WTC11 (cell line): Measurements from ENCODE around the gene SLC30A1. TPM values are rescaled to one million over a fixed set of nuclear protein-coding genes. Genes with fewer than 3 reads are reported as not detected.

ENCODE experiments used
- ATAC-seq: fragments of 200-7000 bp; cut with Tn5 transposase; 2 replicates; pipeline ENCODE4 v1.10.0; 2021; ENCODE audit warnings: mild to moderate bottlenecking, moderate library complexity
- CTCF ChIA-PET: fragments of 300-600 bp; sonication (Branson Sonifier 250); formaldehyde crosslinking; loops from one replicate; lab custom pipeline; 2021; ENCODE audit warnings: antibody characterized with exemption; lab: Charles Lee
- POLR2A ChIA-PET: fragments of 350-600 bp; sonication (Branson Sonifier 250); formaldehyde crosslinking; loops from one replicate; lab custom pipeline; 2021; ENCODE audit warnings: antibody characterized with exemption; lab: Charles Lee
- DNase-seq: peaks from one replicate; pipeline ENCODE4 v3.0.0; 2021; ENCODE audit warnings: low spot score
- H3K27ac Mint-ChIP-seq: 2 replicates; pipeline ENCODE4 v1.8.0; 2021; ENCODE audit warnings: mixed read lengths
- H3K27me3 Mint-ChIP-seq: 2 replicates; pipeline ENCODE4 v1.8.0; 2021; ENCODE audit warnings: low read depth, mild to moderate bottlenecking, moderate library complexity, mixed read lengths
- H3K36me3 Mint-ChIP-seq: 2 replicates; pipeline ENCODE4 v1.8.0; 2021; ENCODE audit warnings: mixed read lengths
- H3K4me1 Mint-ChIP-seq: 2 replicates; pipeline ENCODE4 v1.8.0; 2022; ENCODE audit warnings: mixed read lengths
- H3K4me3 Mint-ChIP-seq: 2 replicates; pipeline ENCODE4 v1.8.0; 2021; ENCODE audit warnings: mild to moderate bottlenecking, moderate library complexity, mixed read lengths
- H3K9me3 Mint-ChIP-seq: 2 replicates; pipeline ENCODE4 v1.8.0; 2021; ENCODE audit warnings: mixed read lengths
- CDX4 ChIP-seq: fragments of 250-450 bp; sonication (Bioruptor Pico); IDR thresholded peaks from 2 replicates; pipeline ENCODE4 v1.9.0; 2021; ENCODE audit warnings: moderate library complexity, mild to moderate bottlenecking, inconsistent platforms, borderline replicate concordance
- EMX1 ChIP-seq: fragments of 250-450 bp; sonication (Bioruptor Pico); IDR thresholded peaks from 2 replicates; pipeline ENCODE4 v1.8.0; 2021; ENCODE audit warnings: mild to moderate bottlenecking
- GRHL2 ChIP-seq: fragments of 250-450 bp; sonication (Bioruptor Pico); IDR thresholded peaks from 2 replicates; pipeline ENCODE4 v1.8.0; 2022; ENCODE audit warnings: mild to moderate bottlenecking, moderate library complexity; ENCODE audit not compliant: insufficient replicate concordance, severe bottlenecking
- GTF2I ChIP-seq: fragments of 250-450 bp; sonication (Bioruptor Pico); conservative IDR thresholded peaks from 2 replicates; pipeline ENCODE4 v1.4.0; 2021; ENCODE audit warnings: mild to moderate bottlenecking
- MXD4 ChIP-seq: fragments of 250-450 bp; sonication (Bioruptor Pico); IDR thresholded peaks from 2 replicates; pipeline ENCODE4 v1.8.0; 2021; ENCODE audit warnings: mild to moderate bottlenecking, moderate library complexity, borderline replicate concordance
- MYBL2 ChIP-seq: sonication (generic); formaldehyde crosslinking; IDR thresholded peaks from 2 replicates; pipeline ENCODE4 v1.8.1; 2023; ENCODE audit warnings: mild to moderate bottlenecking, moderate library complexity, missing genetic modification reagents
- NFE2L1 ChIP-seq: sonication (generic); formaldehyde crosslinking; IDR thresholded peaks from 2 replicates; pipeline ENCODE4 v1.8.1; 2023; ENCODE audit warnings: missing genetic modification reagents
- NFYB ChIP-seq: sonication (generic); formaldehyde crosslinking; conservative IDR thresholded peaks from 2 replicates; pipeline ENCODE4 v1.8.0; 2022; ENCODE audit warnings: low read depth, missing genetic modification reagents
- NR3C1 ChIP-seq: sonication (generic); formaldehyde crosslinking; conservative IDR thresholded peaks from 2 replicates; pipeline ENCODE4 v1.8.1; 2023; ENCODE audit warnings: low read depth, mild to moderate bottlenecking, missing genetic modification reagents
- SOX15 ChIP-seq: fragments of 250-450 bp; sonication (Bioruptor Pico); IDR thresholded peaks from 2 replicates; pipeline ENCODE4 v1.9.0; 2021; ENCODE audit warnings: mild to moderate bottlenecking
- TP53 ChIP-seq: sonication (generic); formaldehyde crosslinking; IDR thresholded peaks from 2 replicates; pipeline ENCODE4 v1.8.1; 2023; ENCODE audit warnings: mild to moderate bottlenecking, missing genetic modification reagents
- ZMAT4 ChIP-seq: fragments of 250-450 bp; sonication (Bioruptor Pico); IDR thresholded peaks from 2 replicates; pipeline ENCODE4 v1.9.0; 2021; ENCODE audit warnings: mild to moderate bottlenecking
- ZNF263 ChIP-seq: sonication (generic); formaldehyde crosslinking; IDR thresholded peaks from 2 replicates; pipeline ENCODE4 v1.8.1; 2022; ENCODE audit warnings: low read depth, mild to moderate bottlenecking, moderate library complexity, missing genetic modification reagents
- ZNF281 ChIP-seq: sonication (generic); formaldehyde crosslinking; IDR thresholded peaks from 2 replicates; pipeline ENCODE4 v1.8.0; 2023; ENCODE audit warnings: mild to moderate bottlenecking, missing genetic modification reagents
- ZNF317 ChIP-seq: sonication (generic); formaldehyde crosslinking; IDR thresholded peaks from 2 replicates; pipeline ENCODE4 v1.8.1; 2023; ENCODE audit warnings: low read depth, mild to moderate bottlenecking, moderate library complexity, missing genetic modification reagents, borderline replicate concordance
- ZNF396 ChIP-seq: fragments of 250-450 bp; sonication (Bioruptor Pico); IDR thresholded peaks from 2 replicates; pipeline ENCODE4 v1.8.0; 2021; ENCODE audit warnings: mild to moderate bottlenecking, moderate library complexity, borderline replicate concordance
- total RNA-seq: library from RNA; stranded (reverse); gene quantifications from 3 replicates; pipeline ENCODE4 v1.2.3, GENCODE V29; 2021
- TF ChIP-seq, protein P1 (sequence below): fragments of 250-450 bp; sonication (Bioruptor Pico); IDR thresholded peaks from 2 replicates; pipeline ENCODE4 v1.9.0; 2021; ENCODE audit warnings: mild to moderate bottlenecking, borderline replicate concordance
- TF ChIP-seq, protein P2 (sequence below): sonication (generic); formaldehyde crosslinking; IDR thresholded peaks from 2 replicates; pipeline ENCODE4 v1.8.1; 2022; ENCODE audit warnings: mild to moderate bottlenecking, moderate library complexity, missing genetic modification reagents
- TF ChIP-seq, protein P3 (sequence below): sonication (generic); formaldehyde crosslinking; IDR thresholded peaks from 2 replicates; pipeline ENCODE4 v1.8.1; 2023; ENCODE audit warnings: mild to moderate bottlenecking, missing genetic modification reagents
- TF ChIP-seq, protein P4 (sequence below): sonication (generic); formaldehyde crosslinking; IDR thresholded peaks from 2 replicates; pipeline ENCODE4 v1.8.1; 2022; ENCODE audit warnings: low read depth, mild to moderate bottlenecking, moderate library complexity, missing genetic modification reagents, borderline replicate concordance

SLC30A1 gene
- total RNA-seq, 1 experiment from 2014 or later = 20.0 TPM

DNA sequence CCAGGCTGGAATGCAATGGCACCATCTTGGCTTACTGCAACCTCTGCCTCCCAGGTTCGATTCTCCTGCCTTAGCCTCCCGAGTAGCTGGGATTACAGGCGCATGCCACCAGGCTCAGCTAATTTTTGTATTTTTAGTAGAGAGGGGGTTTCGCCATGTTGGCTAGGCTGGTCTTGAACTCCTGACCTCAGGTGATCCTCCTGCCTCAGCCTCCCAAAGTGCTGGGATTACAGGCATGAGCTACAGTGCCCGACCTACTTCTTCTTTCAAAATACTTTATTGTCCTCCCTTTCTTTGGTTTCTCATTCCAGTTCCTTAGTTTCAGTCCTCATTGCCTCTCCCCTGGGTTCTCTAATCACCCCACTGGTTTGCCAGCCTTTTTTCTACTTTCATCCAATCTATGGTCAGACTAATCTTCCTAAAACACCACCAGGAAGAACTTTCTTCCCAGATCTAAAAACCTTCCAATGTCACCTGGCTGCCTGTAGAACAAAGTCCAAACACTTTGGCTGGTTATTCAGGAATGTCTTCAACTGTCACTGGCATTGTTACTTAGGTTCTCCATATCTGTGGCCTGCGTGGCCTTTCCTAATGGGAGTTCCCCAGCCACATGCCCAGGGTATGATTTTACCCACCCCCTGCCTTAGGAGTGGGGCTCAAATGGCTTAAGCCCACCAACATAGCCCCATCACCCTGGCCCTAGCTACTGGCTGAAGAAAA lies 29.0 kb upstream of the SLC30A1 start:
- POLR2A ChIA-PET = no interaction called here
- no peaks in the 10 kb centered on the region for H3K36me3 Mint-ChIP-seq
- no peaks in the 10 kb centered on the region for H3K9me3 Mint-ChIP-seq
- 0 out of 2 replicates have a peak, but pooled peaks cover 6% of the 10 kb centered on the region for H3K4me1 Mint-ChIP-seq
- ATAC-seq = no peak
- H3K27me3 Mint-ChIP-seq = no peaks in the 10 kb centered on the region
- no peak overlapping the region for H3K4me3 Mint-ChIP-seq
- TF ChIP-seq, protein P1, sequence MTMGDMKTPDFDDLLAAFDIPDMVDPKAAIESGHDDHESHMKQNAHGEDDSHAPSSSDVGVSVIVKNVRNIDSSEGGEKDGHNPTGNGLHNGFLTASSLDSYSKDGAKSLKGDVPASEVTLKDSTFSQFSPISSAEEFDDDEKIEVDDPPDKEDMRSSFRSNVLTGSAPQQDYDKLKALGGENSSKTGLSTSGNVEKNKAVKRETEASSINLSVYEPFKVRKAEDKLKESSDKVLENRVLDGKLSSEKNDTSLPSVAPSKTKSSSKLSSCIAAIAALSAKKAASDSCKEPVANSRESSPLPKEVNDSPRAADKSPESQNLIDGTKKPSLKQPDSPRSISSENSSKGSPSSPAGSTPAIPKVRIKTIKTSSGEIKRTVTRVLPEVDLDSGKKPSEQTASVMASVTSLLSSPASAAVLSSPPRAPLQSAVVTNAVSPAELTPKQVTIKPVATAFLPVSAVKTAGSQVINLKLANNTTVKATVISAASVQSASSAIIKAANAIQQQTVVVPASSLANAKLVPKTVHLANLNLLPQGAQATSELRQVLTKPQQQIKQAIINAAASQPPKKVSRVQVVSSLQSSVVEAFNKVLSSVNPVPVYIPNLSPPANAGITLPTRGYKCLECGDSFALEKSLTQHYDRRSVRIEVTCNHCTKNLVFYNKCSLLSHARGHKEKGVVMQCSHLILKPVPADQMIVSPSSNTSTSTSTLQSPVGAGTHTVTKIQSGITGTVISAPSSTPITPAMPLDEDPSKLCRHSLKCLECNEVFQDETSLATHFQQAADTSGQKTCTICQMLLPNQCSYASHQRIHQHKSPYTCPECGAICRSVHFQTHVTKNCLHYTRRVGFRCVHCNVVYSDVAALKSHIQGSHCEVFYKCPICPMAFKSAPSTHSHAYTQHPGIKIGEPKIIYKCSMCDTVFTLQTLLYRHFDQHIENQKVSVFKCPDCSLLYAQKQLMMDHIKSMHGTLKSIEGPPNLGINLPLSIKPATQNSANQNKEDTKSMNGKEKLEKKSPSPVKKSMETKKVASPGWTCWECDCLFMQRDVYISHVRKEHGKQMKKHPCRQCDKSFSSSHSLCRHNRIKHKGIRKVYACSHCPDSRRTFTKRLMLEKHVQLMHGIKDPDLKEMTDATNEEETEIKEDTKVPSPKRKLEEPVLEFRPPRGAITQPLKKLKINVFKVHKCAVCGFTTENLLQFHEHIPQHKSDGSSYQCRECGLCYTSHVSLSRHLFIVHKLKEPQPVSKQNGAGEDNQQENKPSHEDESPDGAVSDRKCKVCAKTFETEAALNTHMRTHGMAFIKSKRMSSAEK = no peak
- TF ChIP-seq GTF2I (CRISPR knock-in tag) (no peak), TP53 (no peak), EMX1 (no peak), NR3C1 (CRISPR knock-in tag) (no peak), ZNF281 (CRISPR knock-in tag) (no peak), ZMAT4 (CRISPR knock-in tag) (no peak), ZNF396 (no peak), CDX4 (CRISPR knock-in tag) (no peak), ZNF263 (no peak), NFE2L1 (no peak), ZNF317 (CRISPR knock-in tag) (no peak), GRHL2 (CRISPR knock-in tag) (no peak), MYBL2 (no peak), NFYB (no peak), SOX15 (CRISPR knock-in tag) (no peak), MXD4 (CRISPR knock-in tag) (no peak)
- TF ChIP-seq, protein P2, sequence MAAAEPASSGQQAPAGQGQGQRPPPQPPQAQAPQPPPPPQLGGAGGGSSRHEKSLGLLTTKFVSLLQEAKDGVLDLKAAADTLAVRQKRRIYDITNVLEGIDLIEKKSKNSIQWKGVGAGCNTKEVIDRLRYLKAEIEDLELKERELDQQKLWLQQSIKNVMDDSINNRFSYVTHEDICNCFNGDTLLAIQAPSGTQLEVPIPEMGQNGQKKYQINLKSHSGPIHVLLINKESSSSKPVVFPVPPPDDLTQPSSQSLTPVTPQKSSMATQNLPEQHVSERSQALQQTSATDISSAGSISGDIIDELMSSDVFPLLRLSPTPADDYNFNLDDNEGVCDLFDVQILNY (CRISPR knock-in tag) = no peak
- TF ChIP-seq, protein P3, sequence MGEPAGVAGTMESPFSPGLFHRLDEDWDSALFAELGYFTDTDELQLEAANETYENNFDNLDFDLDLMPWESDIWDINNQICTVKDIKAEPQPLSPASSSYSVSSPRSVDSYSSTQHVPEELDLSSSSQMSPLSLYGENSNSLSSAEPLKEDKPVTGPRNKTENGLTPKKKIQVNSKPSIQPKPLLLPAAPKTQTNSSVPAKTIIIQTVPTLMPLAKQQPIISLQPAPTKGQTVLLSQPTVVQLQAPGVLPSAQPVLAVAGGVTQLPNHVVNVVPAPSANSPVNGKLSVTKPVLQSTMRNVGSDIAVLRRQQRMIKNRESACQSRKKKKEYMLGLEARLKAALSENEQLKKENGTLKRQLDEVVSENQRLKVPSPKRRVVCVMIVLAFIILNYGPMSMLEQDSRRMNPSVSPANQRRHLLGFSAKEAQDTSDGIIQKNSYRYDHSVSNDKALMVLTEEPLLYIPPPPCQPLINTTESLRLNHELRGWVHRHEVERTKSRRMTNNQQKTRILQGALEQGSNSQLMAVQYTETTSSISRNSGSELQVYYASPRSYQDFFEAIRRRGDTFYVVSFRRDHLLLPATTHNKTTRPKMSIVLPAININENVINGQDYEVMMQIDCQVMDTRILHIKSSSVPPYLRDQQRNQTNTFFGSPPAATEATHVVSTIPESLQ (CRISPR knock-in tag) = no peak
- TF ChIP-seq, protein P4, sequence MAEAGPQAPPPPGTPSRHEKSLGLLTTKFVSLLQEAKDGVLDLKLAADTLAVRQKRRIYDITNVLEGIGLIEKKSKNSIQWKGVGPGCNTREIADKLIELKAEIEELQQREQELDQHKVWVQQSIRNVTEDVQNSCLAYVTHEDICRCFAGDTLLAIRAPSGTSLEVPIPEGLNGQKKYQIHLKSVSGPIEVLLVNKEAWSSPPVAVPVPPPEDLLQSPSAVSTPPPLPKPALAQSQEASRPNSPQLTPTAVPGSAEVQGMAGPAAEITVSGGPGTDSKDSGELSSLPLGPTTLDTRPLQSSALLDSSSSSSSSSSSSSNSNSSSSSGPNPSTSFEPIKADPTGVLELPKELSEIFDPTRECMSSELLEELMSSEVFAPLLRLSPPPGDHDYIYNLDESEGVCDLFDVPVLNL = no peak
- CTCF ChIA-PET = no interaction called here
- DNase-seq = no peak
- H3K27ac Mint-ChIP-seq = no peak overlapping the region
